Endothelial cell of umbilical vein (primary cell): ENCODE results near the gene PEX5L. TPM values are rescaled to one million over a fixed set of nuclear protein-coding genes. Genes with fewer than 3 reads are reported as not detected.
A peak's percentile ranks its signal among the peaks of the same experiment; 100 is the strongest.

Experiments
- BruUV-seq: library from RNA; stranded (reverse); fragments of 400-500 nt; replicated peaks from 2 replicates; lab custom pipeline; 2021; lab: Mats Ljungman, UMichigan
- CTCF ChIA-PET: fragments of 300-600, 350-600 bp; sonication (Branson Sonifier 250); formaldehyde crosslinking; loops from one replicate; lab custom pipeline; 2021; ENCODE audit warnings: antibody characterized with exemption, inconsistent platforms; lab: Charles Lee
- POLR2A ChIA-PET: fragments of 300-600, 350-600 bp; sonication (Branson Sonifier 250); formaldehyde crosslinking; loops from one replicate; lab custom pipeline; 2021; ENCODE audit warnings: antibody characterized with exemption, inconsistent platforms; lab: Charles Lee
- DNase-seq: peaks from one replicate; pipeline ENCODE4 v3.0.0-alpha.2; 2011; ENCODE audit warnings: low read depth, low spot score
- FAIRE-seq: peaks from 2 replicates; lab custom pipeline; 2011; peaks lifted over from hg19 to GRCh38; lab: Jason Lieb, UNC
- H2AFZ ChIP-seq: 2 replicates; pipeline ENCODE4 v1.6.0; 2012; ENCODE audit warnings: low read depth, low read length, control low read depth, inconsistent platforms
- H3K27ac ChIP-seq: 2 replicates; pipeline ENCODE4 v1.5.1; 2011; ENCODE audit warnings: low read depth, mild to moderate bottlenecking, control low read depth, low read length, moderate library complexity; ENCODE audit not compliant: insufficient read depth
- H3K27me3 ChIP-seq, 2 experiments: 2 replicates each; pipeline versions ENCODE4 v1.6.0 to v1.6.1; 2011; ENCODE audit warnings: low read length in 2 of 2, mixed read lengths in 1 of 2; ENCODE audit not compliant: control insufficient read depth in 2 of 2, insufficient read depth in 2 of 2
- H3K36me3 ChIP-seq, 2 experiments: 2 replicates in 1 of 2; 3 replicates in 1 of 2; pipeline ENCODE4 v1.5.1; 2011; ENCODE audit warnings: low read length in 2 of 2, mild to moderate bottlenecking in 1 of 2, moderate library complexity in 1 of 2; ENCODE audit not compliant: control insufficient read depth in 2 of 2, insufficient read depth in 2 of 2; ENCODE audit errors: extremely low read depth in 1 of 2
- H3K4me1 ChIP-seq: 3 replicates; pipeline ENCODE4 v1.5.1; 2011; ENCODE audit warnings: mild to moderate bottlenecking, low read length; ENCODE audit not compliant: control insufficient read depth, insufficient read depth; ENCODE audit errors: extremely low read depth
- H3K4me2 ChIP-seq: 2 replicates; pipeline ENCODE4 v1.6.1; 2011; ENCODE audit warnings: low read length, control low read depth, mixed read lengths; ENCODE audit not compliant: insufficient read depth
- H3K4me3 ChIP-seq, 3 experiments: fragments of 200-600 bp in 1 of 3; sonication (generic), shearing (Covaris generic) in 1 of 3; replicated peaks in 1 of 3; 2 replicates each; pipeline ENCODE4 v1.5.1; 2011 to 2016; ENCODE audit warnings: control low read depth in 3 of 3, low read length in 3 of 3, mild to moderate bottlenecking in 2 of 3, inconsistent platforms in 1 of 3, low read depth in 1 of 3, moderate library complexity in 1 of 3; ENCODE audit not compliant: insufficient read depth in 1 of 3
- H3K79me2 ChIP-seq: 2 replicates; pipeline ENCODE4 v1.6.0; 2012; ENCODE audit warnings: low read length, inconsistent platforms; ENCODE audit not compliant: control insufficient read depth, insufficient read depth
- H3K9ac ChIP-seq: replicated peaks from 2 replicates; pipeline ENCODE3; 2011; ENCODE audit warnings: low read length, control low read depth; ENCODE audit not compliant: insufficient read depth; ENCODE audit errors: extremely low read depth
- H3K9me1 ChIP-seq: replicated peaks from 3 replicates; pipeline ENCODE4 v1.6.0; 2011; ENCODE audit warnings: mild to moderate bottlenecking, low read length; ENCODE audit not compliant: control insufficient read depth, insufficient read depth; ENCODE audit errors: extremely low read depth
- H3K9me3 ChIP-seq: replicated peaks from 2 replicates; pipeline ENCODE4 v1.5.1; 2012; ENCODE audit warnings: low read length, inconsistent platforms; ENCODE audit not compliant: control insufficient read depth, insufficient read depth
- H4K20me1 ChIP-seq: replicated peaks from 2 replicates; pipeline ENCODE3; 2011; ENCODE audit warnings: mild to moderate bottlenecking, low read length; ENCODE audit not compliant: control insufficient read depth, insufficient read depth; ENCODE audit errors: extremely low read depth
- EZH2 ChIP-seq: IDR thresholded peaks from 2 replicates; pipeline ENCODE4 v1.6.1; 2012; ENCODE audit warnings: borderline replicate concordance, low read depth, mild to moderate bottlenecking, moderate library complexity, low read length, inconsistent platforms; ENCODE audit not compliant: severe bottlenecking
- FOS ChIP-seq: IDR thresholded peaks from 2 replicates; pipeline ENCODE4 v1.6.1; 2011; ENCODE audit warnings: mild to moderate bottlenecking, low read length, moderate library complexity, borderline replicate concordance; ENCODE audit not compliant: insufficient read depth
- GATA2 ChIP-seq: IDR thresholded peaks from 2 replicates; pipeline ENCODE4 v1.7.0; 2011; ENCODE audit warnings: low read depth, mild to moderate bottlenecking, moderate library complexity, mixed read lengths, low read length; ENCODE audit not compliant: insufficient read length, insufficient read depth
- JUN ChIP-seq: IDR thresholded peaks from 2 replicates; pipeline ENCODE4 v1.6.1; 2011; ENCODE audit warnings: borderline replicate concordance, low read depth; ENCODE audit not compliant: insufficient read length, insufficient read depth
- MYC ChIP-seq: IDR thresholded peaks from one replicate; pipeline ENCODE4 v1.6.1; 2011; ENCODE audit warnings: mild to moderate bottlenecking, low read depth, low read length
- POLR2A ChIP-seq: IDR thresholded peaks from 2 replicates; pipeline ENCODE4 v1.6.1; 2012; ENCODE audit warnings: low read depth, mild to moderate bottlenecking, control low read depth, low read length
- POLR2AphosphoS5 ChIP-seq: IDR thresholded peaks from 2 replicates; pipeline ENCODE4 v1.6.1; 2012; ENCODE audit warnings: low read depth, mild to moderate bottlenecking, control low read depth, low read length, moderate library complexity; ENCODE audit not compliant: insufficient read depth
- dilution Hi-C: fragments of 300-500 bp; cut with MboI; formaldehyde crosslinking; loops from one replicate; pipeline ENCODE4 v1.15.0; 2019; ENCODE audit warnings: low sequenced_read_pairs; ENCODE audit not compliant: extremely low pct_ligation_motif_present
- intact Hi-C: fragments of 100-400 bp; cut with micrococcal nuclease; formaldehyde crosslinking; loops from one replicate; pipeline ENCODE4 v1.10.0; 2022
- polyA plus RNA-seq, 4 experiments: library from polyadenylated mRNA; depleted of rRNA in 3 of 4; stranded (reverse) in 3 of 4; unstranded in 1 of 4; fragments of >200 nt; gene quantifications; 2 replicates each; pipeline versions ENCODE4 v1.2.1 to v1.2.3, GENCODE V29; 2011 to 2012; ENCODE audit warnings: missing spikeins in 1 of 4
- total RNA-seq: library from RNA; stranded (reverse); gene quantifications from 2 replicates; pipeline ENCODE4 v1.2.3, GENCODE V29; 2021
- TF ChIP-seq, protein P1 (sequence below), 2 donors: IDR thresholded peaks; 1 replicate in 1 of 2; 2 replicates in 1 of 2; pipeline ENCODE4 v1.5.1; 2011; ENCODE audit warnings: low read length in 2 of 2, mild to moderate bottlenecking in 2 of 2, moderate library complexity in 2 of 2, control low read depth in 1 of 2, inconsistent platforms in 1 of 2, low read depth in 1 of 2; ENCODE audit not compliant: insufficient read depth in 1 of 2; ENCODE audit errors: extremely low read depth in 1 of 2
- TF ChIP-seq, protein P2 (sequence below): IDR thresholded peaks from 2 replicates; pipeline ENCODE4 v1.6.1; 2011; ENCODE audit not compliant: insufficient read depth, insufficient read length

The PEX5L gene
- total and polyA plus RNA-seq, 2 donors (not counting 3 experiments of a cell fraction or from before 2014, with no cell fraction given), result not detected

DNA sequence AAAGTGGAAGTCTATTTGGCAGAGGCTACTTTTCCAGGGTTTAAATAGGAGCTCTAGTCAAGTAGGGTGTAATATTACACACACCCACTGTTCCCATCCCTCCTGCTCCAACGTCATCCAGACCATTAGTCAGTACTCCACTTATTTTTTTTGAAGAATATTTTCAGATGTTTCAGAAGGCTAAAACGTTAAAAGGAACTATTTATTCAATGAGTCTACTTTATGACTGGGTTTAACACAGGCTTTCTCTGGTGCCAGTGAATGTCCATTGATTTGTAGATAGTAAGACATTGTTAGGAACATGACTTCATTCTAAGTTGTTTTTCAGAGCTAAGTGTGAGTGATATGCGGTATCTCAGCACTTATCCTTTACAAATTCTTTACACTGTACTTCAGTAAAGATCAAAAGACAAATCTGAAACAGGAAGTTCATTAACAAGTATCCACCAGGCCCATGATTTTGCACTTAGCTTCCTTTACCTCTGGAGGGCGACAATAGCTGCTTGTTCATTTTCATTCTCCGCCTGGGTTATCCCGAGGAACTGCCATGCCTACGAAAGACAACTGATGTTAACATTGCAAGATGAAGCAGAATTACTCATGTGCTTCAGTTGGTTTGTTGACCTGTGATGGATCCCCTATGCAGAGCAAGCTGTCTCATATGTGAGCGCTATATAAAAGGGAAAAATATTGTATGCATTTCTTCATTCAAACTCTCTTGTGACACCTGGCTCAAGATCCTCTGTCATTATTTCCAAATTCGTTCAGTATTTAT is 225.2 kb downstream of the PEX5L start:
- intact Hi-C loops, result loop anchor here (1.0 to 5.0 kb wide), 3 partner anchors 117 to 1366 kb away; no protein-coding TSS in a partner anchor
- Histone ChIP-seq H3K4me1 (no peaks in the 10 kb centered on the region), H3K4me2 (peak overlapping the region; percentile 21), H3K9me1 (no peaks in the 10 kb centered on the region), H3K36me3 (no peaks in the 10 kb centered on the region), H3K79me2 (no peaks in the 10 kb centered on the region), H2AFZ (peak overlapping the region; percentile 89), H3K4me3 (no peak overlapping the region), H3K9ac (no peak overlapping the region), H3K27me3 (no peaks in the 10 kb centered on the region), H3K9me3 (no peaks in the 10 kb centered on the region), H3K27ac (no peak overlapping the region), H4K20me1 (no peaks in the 10 kb centered on the region)
- peak; percentile 88 for FAIRE-seq
- ChIA-PET POLR2A (no interaction called here), CTCF (interaction anchor here (0.7 to 2.3 kb wide), 31 partner anchors 9 to 1123 kb away, joined by 3 to 34 read pairs (median 4); partner anchors contain the start of genes CCDC39, TTC14 and USP13)
- dilution Hi-C loops, result no loop called here
- peak; percentile 55 for DNase-seq
- no TSS peak for BruUV-seq
- TF ChIP-seq, protein P1, sequence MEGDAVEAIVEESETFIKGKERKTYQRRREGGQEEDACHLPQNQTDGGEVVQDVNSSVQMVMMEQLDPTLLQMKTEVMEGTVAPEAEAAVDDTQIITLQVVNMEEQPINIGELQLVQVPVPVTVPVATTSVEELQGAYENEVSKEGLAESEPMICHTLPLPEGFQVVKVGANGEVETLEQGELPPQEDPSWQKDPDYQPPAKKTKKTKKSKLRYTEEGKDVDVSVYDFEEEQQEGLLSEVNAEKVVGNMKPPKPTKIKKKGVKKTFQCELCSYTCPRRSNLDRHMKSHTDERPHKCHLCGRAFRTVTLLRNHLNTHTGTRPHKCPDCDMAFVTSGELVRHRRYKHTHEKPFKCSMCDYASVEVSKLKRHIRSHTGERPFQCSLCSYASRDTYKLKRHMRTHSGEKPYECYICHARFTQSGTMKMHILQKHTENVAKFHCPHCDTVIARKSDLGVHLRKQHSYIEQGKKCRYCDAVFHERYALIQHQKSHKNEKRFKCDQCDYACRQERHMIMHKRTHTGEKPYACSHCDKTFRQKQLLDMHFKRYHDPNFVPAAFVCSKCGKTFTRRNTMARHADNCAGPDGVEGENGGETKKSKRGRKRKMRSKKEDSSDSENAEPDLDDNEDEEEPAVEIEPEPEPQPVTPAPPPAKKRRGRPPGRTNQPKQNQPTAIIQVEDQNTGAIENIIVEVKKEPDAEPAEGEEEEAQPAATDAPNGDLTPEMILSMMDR (IDR thresholded peaks at IDR 0.05; ENCODE audit: extremely low read depth in 1 of 2, insufficient read depth in 1 of 2, low read depth in 1 of 2, low read length in 2 of 2), result peak; percentile 53 to 59
- no peak for TF ChIP-seq FOS
- TF ChIP-seq POLR2AphosphoS5, result no peak

DNA sequence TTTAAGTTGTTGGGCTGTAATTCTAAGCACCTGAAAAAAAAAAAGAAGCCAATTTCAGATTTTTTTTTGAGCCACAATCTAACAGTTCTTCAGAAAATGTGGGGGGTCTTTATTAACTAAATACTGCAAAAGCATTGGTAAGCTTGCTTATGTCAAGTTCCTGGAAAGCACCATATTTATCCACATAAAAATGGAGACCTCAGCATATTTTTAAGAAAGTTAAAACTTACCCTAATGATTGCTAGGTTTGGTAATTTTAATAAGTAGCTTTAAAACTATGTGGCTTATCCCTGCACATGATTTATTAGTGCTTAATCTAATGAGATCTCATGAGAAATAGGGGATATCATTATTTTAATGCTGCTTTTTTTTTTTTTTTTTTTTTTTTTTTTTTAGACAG is 227.1 kb downstream of the PEX5L start:
- Histone ChIP-seq H4K20me1 (no peaks in the 10 kb centered on the region), H3K9ac (no peak overlapping the region), H3K4me3 (no peak overlapping the region), H3K36me3 (no peaks in the 10 kb centered on the region), H3K9me3 (no peaks in the 10 kb centered on the region), H3K4me2 (no peak overlapping the region), H3K9me1 (no peaks in the 10 kb centered on the region), H3K27me3 (no peaks in the 10 kb centered on the region), H3K27ac (no peak overlapping the region), H3K4me1 (no peaks in the 10 kb centered on the region), H2AFZ (no peak overlapping the region), H3K79me2 (no peaks in the 10 kb centered on the region)
- TF ChIP-seq FOS (no peak), POLR2A (no peak), MYC (no peak), POLR2AphosphoS5 (no peak), JUN (no peak), GATA2 (no peak), EZH2 (no peak)
- TF ChIP-seq, protein P1 (IDR thresholded peaks at IDR 0.05; ENCODE audit: extremely low read depth in 1 of 2, insufficient read depth in 1 of 2, low read depth in 1 of 2, low read length in 2 of 2), result no peak
- TF ChIP-seq, protein P2, sequence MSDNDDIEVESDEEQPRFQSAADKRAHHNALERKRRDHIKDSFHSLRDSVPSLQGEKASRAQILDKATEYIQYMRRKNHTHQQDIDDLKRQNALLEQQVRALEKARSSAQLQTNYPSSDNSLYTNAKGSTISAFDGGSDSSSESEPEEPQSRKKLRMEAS, result no peak
- no peak for DNase-seq
- ChIA-PET CTCF (interaction anchor here (0.8 kb wide), 1 partner anchor 785 kb away, joined by 4 read pairs; no protein-coding TSS in a partner anchor), POLR2A (no interaction called here)
- no TSS peak for BruUV-seq
- intact Hi-C loops (loop anchor here (5.0 kb wide), 1 partner anchor 1368 kb away; no protein-coding TSS in a partner anchor), dilution Hi-C loops (no loop called here)
- no peak for FAIRE-seq
